ENCODE data around the gene DCAF7. TPM values are rescaled to one million over a fixed set of nuclear protein-coding genes. Genes with fewer than 3 reads are reported as not detected.
A peak's percentile ranks its signal among the peaks of the same experiment; 100 is the strongest.

The DCAF7 gene
- total RNA-seq, 3 donors from 2014 or later: 23.0 to 29.6 (median 27.2) TPM

DNA sequence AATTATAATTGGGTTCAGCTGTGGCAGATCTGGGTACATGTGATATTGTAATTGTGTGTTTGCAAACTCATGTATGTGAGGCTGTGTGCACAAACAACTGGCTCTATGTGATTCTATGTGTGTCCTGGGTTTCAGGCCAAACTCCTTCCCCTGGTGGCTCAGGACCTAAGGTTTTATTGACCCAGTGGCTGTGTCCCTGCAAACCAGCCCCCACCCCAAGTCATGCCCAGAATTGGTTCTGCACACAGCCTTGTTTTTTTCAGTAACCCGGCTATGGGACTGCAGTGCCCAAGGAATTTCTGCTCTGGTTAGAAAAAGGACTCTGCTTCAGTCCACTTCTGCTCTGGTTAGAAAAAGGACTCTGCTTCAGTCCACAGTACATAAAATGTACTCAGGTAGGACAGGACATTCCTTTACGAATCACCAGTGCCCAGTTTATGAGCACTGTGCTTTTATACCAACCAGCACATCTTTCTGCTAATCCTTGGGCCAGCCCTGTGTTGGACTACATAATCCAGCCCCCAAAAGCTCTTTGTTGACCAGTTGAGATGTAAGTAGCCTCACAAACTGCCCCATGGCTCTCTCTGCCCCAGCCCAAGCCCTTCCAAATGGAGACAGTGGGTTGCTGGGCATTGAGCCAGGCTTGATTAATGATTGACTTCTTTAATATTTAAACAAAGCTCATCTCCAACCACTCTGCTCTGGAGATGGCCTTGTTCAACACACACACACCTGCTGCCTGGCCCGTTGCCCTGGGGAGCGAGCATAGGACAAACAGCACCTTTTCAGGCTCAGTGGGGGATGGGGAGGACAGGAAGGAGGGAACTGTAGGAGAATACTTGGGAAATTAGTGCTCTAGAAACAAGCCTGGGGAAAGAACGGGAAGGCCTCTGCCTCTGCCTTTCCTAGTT is 30.1 kb upstream of the DCAF7 start:
- no peak overlapping the region for H3K27ac ChIP-seq
- H3K27me3 ChIP-seq: peaks cover 0 to 5% of the 10 kb centered on the region in 2 donors
- no peaks in the 10 kb centered on the region for H3K4me1 ChIP-seq

GRCh38 chr17:63523253-63523855 is 26.9 kb upstream of the DCAF7 start, which contains the start of gene KCNH6:
Gene KCNH6 (plus strand): TSS chr17:63523358. CDS start chr17:63523414, 56 bp downstream.
- peaks cover 0 to 5% of the 10 kb centered on the region in 2 donors for H3K27me3 ChIP-seq
- no peak within 1 kb of the TSS for H3K27ac ChIP-seq
- no peaks in the 10 kb centered on the region for H3K9me3 ChIP-seq
- intact Hi-C loops (cut with DNase I; ENCODE audit: low total_unique reads): no loop called here
- H3K4me3 ChIP-seq: peak within 1 kb of the TSS in 2 of 3 donors; percentile 18 to 51
- DNase-seq (ENCODE audit: low spot score in 2 of 2): no peak
- no peak for TF ChIP-seq POLR2AphosphoS5 (IDR thresholded peaks at IDR 0.05)
- TF ChIP-seq POLR2A (IDR thresholded peaks at IDR 0.05): no peak
- TF ChIP-seq, protein P1, sequence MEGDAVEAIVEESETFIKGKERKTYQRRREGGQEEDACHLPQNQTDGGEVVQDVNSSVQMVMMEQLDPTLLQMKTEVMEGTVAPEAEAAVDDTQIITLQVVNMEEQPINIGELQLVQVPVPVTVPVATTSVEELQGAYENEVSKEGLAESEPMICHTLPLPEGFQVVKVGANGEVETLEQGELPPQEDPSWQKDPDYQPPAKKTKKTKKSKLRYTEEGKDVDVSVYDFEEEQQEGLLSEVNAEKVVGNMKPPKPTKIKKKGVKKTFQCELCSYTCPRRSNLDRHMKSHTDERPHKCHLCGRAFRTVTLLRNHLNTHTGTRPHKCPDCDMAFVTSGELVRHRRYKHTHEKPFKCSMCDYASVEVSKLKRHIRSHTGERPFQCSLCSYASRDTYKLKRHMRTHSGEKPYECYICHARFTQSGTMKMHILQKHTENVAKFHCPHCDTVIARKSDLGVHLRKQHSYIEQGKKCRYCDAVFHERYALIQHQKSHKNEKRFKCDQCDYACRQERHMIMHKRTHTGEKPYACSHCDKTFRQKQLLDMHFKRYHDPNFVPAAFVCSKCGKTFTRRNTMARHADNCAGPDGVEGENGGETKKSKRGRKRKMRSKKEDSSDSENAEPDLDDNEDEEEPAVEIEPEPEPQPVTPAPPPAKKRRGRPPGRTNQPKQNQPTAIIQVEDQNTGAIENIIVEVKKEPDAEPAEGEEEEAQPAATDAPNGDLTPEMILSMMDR (IDR thresholded peaks at IDR 0.05): no peak
- H3K4me1 ChIP-seq: no peaks in the 10 kb centered on the region
- H3K36me3 ChIP-seq: no peaks in the 10 kb centered on the region

More for the DNA sequence above, 30.1 kb upstream of the DCAF7 start:
- no peak overlapping the region for H3K4me3 ChIP-seq
- H3K36me3 ChIP-seq: no peaks in the 10 kb centered on the region
- no peak for DNase-seq (ENCODE audit: low spot score in 2 of 2)
- H3K9me3 ChIP-seq: no peaks in the 10 kb centered on the region
- intact Hi-C loops (cut with DNase I; ENCODE audit: low total_unique reads): loop anchor here (5.0 kb wide), 1 partner anchor 492 kb away; no protein-coding TSS in a partner anchor
- TF ChIP-seq, protein P1 (IDR thresholded peaks at IDR 0.05): no peak
- no peak for TF ChIP-seq POLR2AphosphoS5 (IDR thresholded peaks at IDR 0.05)
- TF ChIP-seq POLR2A (IDR thresholded peaks at IDR 0.05): no peak

GRCh38 chr17:63524051-63524450 is 26.2 kb upstream of the DCAF7 start:
- H3K4me1 ChIP-seq: no peaks in the 10 kb centered on the region
- H3K27ac ChIP-seq: no peak overlapping the region
- no peak overlapping the region for H3K4me3 ChIP-seq
- H3K27me3 ChIP-seq: peaks cover 0 to 5% of the 10 kb centered on the region in 2 donors
- H3K9me3 ChIP-seq: no peaks in the 10 kb centered on the region
- TF ChIP-seq POLR2AphosphoS5 (IDR thresholded peaks at IDR 0.05) (no peak), POLR2A (IDR thresholded peaks at IDR 0.05) (no peak)
- TF ChIP-seq, protein P1 (IDR thresholded peaks at IDR 0.05): no peak
- intact Hi-C loops (cut with DNase I; ENCODE audit: low total_unique reads): no loop called here
- H3K36me3 ChIP-seq: no peaks in the 10 kb centered on the region
- DNase-seq (ENCODE audit: low spot score in 2 of 2): no peak

- no peak for DNase-seq (ENCODE audit: low spot score in 2 of 2)
- no peaks in the 10 kb centered on the region for H3K4me1 ChIP-seq
- H3K4me3 ChIP-seq: no peak overlapping the region
- TF ChIP-seq POLR2A (IDR thresholded peaks at IDR 0.05) (no peak), POLR2AphosphoS5 (IDR thresholded peaks at IDR 0.05) (no peak)
- TF ChIP-seq, protein P1 (IDR thresholded peaks at IDR 0.05): no peak
- intact Hi-C loops (cut with DNase I; ENCODE audit: low total_unique reads): no loop called here
- no peaks in the 10 kb centered on the region for H3K36me3 ChIP-seq
- no peaks in the 10 kb centered on the region for H3K9me3 ChIP-seq
- no peak overlapping the region for H3K27ac ChIP-seq
- peaks cover 0 to 5% of the 10 kb centered on the region in 2 donors for H3K27me3 ChIP-seq
Observed at GRCh38 chr17:63525190-63525946, 24.9 kb upstream of the DCAF7 start.

All from breast epithelium (tissue), 4 donors.